ENCODE results near the gene GPX1. TPM values are rescaled to one million over a fixed set of nuclear protein-coding genes. Genes with fewer than 3 reads are reported as not detected.
A peak's percentile ranks its signal among the peaks of the same experiment; 100 is the strongest.
"Not testable (repeated sequence)": the region's sequence is repeated elsewhere in the genome, so short reads cannot be mapped to it uniquely, and the experiment has no call there.

GPX1 gene
- total RNA-seq, 1 experiment from 2014 or later, result 89.0 TPM

DNA sequence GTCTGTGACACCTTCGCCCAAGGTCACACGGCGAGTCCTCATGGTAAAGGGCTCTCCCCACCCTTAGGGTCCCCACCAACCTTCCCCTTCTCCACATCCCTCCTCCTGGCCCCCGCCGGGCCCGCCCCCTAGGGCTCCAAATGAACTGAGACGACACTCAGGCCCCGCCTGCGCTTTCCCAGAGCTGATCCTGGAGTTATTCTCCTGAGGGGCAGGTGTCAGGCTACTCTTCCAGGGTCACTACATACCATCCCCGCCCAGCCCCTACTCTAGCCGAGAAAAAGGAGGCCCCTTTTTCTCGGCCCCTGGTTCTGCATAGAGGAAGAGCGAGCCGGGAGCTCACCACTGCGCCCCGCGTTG is 18.6 kb downstream of the GPX1 start:
- H3K79me2 ChIP-seq (ENCODE audit: low read length), result peaks cover 60% of the 10 kb centered on the region

DNA sequence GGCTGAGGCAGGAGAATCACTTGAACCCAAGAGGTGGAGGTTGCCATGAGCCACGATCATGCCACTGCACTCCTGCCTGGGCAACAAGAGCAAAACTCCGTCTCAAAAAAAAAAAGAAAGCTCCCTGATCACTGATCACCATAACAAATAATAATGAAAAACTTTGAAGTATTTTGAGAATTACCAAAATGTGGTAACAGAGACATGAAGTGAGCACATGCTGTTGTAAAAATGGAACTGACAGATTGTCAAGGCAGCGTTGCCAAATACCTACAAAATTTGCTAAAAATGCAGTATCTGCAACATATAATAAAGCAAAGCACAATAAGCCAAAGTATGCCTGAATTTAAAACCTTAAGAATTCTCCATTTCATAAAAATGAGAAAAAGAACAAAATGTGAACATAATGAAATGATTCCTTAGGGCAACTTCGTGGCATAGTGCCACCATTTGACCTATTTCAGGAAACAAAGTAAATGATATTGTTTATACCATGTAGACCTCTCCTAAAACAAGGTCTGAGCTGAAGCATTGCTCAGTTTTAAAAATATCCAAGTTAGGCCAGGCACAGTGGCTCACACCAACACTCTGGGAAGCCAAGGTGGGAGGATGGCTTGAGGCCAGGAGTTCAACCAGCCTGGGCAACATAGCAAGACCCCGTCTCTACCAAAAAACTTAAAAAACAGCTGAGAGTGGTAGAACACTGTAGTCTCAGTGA is 24.1 kb downstream of the GPX1 start:
- Histone ChIP-seq H3K36me3 (ENCODE audit: insufficient read depth, low read length) (peaks cover 24% of the 10 kb centered on the region), H3K27me3 (ENCODE audit: low read length) (no peaks in the 10 kb centered on the region), H3K9me2 (replicated peaks; ENCODE audit: insufficient read depth, low read length) (no peaks in the 10 kb centered on the region), H3K9me3 (ENCODE audit: low read length) (no peaks in the 10 kb centered on the region), H2AFZ (ENCODE audit: low read length) (no peak overlapping the region), H3K4me3 (ENCODE audit: low read length) (no peak overlapping the region), H3K27ac (ENCODE audit: low read length) (no peak overlapping the region), H3K79me2 (ENCODE audit: low read length) (peaks cover 51% of the 10 kb centered on the region), H3K9ac (ENCODE audit: low read length) (no peak overlapping the region), H3K4me1 (ENCODE audit: low read length) (peaks cover 6% of the 10 kb centered on the region), H4K20me1 (ENCODE audit: insufficient read depth, low read depth, low read length) (0 out of 2 replicates have a peak, but pooled peaks cover under 1% of the 10 kb centered on the region), H3K4me2 (ENCODE audit: low read depth, low read length, poor library complexity, severe bottlenecking) (no peak overlapping the region)
- DNase-seq, result no peak

More for the DNA sequence above, 18.6 kb downstream of the GPX1 start:
- Histone ChIP-seq H3K36me3 (ENCODE audit: insufficient read depth, low read length) (peaks cover 12% of the 10 kb centered on the region), H3K27ac (ENCODE audit: low read length) (peak overlapping the region; percentile 88), H4K20me1 (ENCODE audit: insufficient read depth, low read depth, low read length) (0 out of 2 replicates have a peak, but pooled peaks cover 3% of the 10 kb centered on the region), H3K9me2 (replicated peaks; ENCODE audit: insufficient read depth, low read length) (no peaks in the 10 kb centered on the region), H3K4me3 (ENCODE audit: low read length) (peak overlapping the region; percentile 89), H3K4me1 (ENCODE audit: low read length) (peaks cover 26% of the 10 kb centered on the region), H3K27me3 (ENCODE audit: low read length) (no peaks in the 10 kb centered on the region), H2AFZ (ENCODE audit: low read length) (no peak overlapping the region), H3K9ac (ENCODE audit: low read length) (peak overlapping the region; percentile 93), H3K4me2 (ENCODE audit: low read depth, low read length, poor library complexity, severe bottlenecking) (peak overlapping the region; percentile 88), H3K9me3 (ENCODE audit: low read length) (no peaks in the 10 kb centered on the region)
- no peak for DNase-seq

DNA sequence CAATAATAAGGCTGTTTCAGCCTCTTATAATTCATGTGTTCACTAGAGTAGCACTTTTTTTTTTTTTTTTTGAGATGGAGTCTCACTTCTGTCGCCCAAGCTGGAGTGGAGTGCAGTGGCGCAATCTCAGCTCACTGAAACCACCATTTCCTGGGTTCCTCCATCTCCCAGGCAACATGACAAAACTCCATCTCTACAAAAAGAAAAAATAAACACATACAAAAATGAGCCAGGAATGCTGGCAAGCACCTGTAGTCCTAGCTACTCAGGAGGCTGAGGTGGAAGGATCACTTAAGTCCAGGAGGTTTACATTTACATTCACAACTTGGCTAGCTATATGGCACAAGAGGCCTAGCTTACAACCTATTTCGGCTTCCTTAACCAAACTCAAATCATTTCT is 25.1 kb downstream of the GPX1 start:
- Histone ChIP-seq H3K4me3 (ENCODE audit: low read length) (no peak overlapping the region), H3K27me3 (ENCODE audit: low read length) (no peaks in the 10 kb centered on the region), H3K36me3 (ENCODE audit: insufficient read depth, low read length) (peaks cover 26% of the 10 kb centered on the region), H3K9me3 (ENCODE audit: low read length) (no peaks in the 10 kb centered on the region), H3K9me2 (replicated peaks; ENCODE audit: insufficient read depth, low read length) (no peaks in the 10 kb centered on the region), H3K4me1 (ENCODE audit: low read length) (no peaks in the 10 kb centered on the region), H2AFZ (ENCODE audit: low read length) (no peak overlapping the region), H3K9ac (ENCODE audit: low read length) (no peak overlapping the region), H3K79me2 (ENCODE audit: low read length) (peaks cover 42% of the 10 kb centered on the region), H3K4me2 (ENCODE audit: low read depth, low read length, poor library complexity, severe bottlenecking) (no peak overlapping the region), H4K20me1 (ENCODE audit: insufficient read depth, low read depth, low read length) (no peaks in the 10 kb centered on the region), H3K27ac (ENCODE audit: low read length) (no peak overlapping the region)
- no peak for DNase-seq

DNA sequence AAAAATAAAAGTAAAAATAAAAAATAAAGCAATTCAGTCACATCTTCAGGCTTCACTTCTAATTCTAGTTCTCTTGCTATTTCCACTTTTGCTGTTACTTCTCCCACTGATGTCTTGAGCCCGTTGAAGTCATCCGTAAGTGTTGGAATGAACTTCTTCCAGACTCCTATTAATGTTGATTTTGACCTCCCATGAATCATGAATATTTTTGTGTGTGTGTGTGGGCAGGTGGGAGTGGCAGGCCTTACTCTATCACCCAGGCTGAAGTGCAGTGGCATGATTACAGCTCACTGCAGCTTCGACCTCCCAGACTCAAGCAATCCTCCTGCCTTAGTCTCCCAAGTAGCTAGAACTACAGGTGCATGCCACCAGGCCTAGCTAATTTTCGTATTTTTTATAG is 29.0 kb downstream of the GPX1 start:
- no peaks in the 10 kb centered on the region for H3K9me2 ChIP-seq (replicated peaks; ENCODE audit: insufficient read depth, low read length)
- DNase-seq, result no peak
- peaks cover 27% of the 10 kb centered on the region for H3K36me3 ChIP-seq (ENCODE audit: insufficient read depth, low read length)
- H3K4me1 ChIP-seq (ENCODE audit: low read length), result no peaks in the 10 kb centered on the region
- no peak overlapping the region for H3K27ac ChIP-seq (ENCODE audit: low read length)
- no peaks in the 10 kb centered on the region for H4K20me1 ChIP-seq (ENCODE audit: insufficient read depth, low read depth, low read length)
- H3K9me3 ChIP-seq (ENCODE audit: low read length), result no peaks in the 10 kb centered on the region
- no peak overlapping the region for H3K4me3 ChIP-seq (ENCODE audit: low read length)
- H3K9ac ChIP-seq (ENCODE audit: low read length), result no peak overlapping the region
- H3K27me3 ChIP-seq (ENCODE audit: low read length), result no peaks in the 10 kb centered on the region
- H3K79me2 ChIP-seq (ENCODE audit: low read length), result peaks cover 19% of the 10 kb centered on the region
- no peak overlapping the region for H3K4me2 ChIP-seq (ENCODE audit: low read depth, low read length, poor library complexity, severe bottlenecking)
- no peak overlapping the region for H2AFZ ChIP-seq (ENCODE audit: low read length)

DNA sequence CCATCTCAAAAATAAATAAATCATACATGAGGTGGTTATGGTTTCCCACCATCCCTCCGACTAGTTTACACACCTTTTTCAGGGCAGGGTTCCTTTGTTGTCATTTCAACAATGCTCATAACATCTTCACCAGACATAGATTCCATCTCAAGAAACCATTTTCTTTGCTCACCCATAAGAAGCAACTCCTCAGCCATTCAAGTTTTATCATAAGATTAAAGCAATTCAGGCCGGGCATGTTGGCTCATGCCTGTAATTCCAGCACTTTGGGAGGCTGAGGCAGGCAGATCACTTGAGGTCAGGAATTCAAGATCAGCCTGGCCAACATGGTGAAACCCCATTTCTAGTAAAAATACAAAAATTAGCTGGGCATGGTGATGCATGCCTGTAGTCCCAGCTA is 29.8 kb downstream of the GPX1 start:
- H3K36me3 ChIP-seq (ENCODE audit: insufficient read depth, low read length), result peaks cover 25% of the 10 kb centered on the region
- H3K27ac ChIP-seq (ENCODE audit: low read length); H3K4me1 ChIP-seq (ENCODE audit: low read length); H3K4me3 ChIP-seq (ENCODE audit: low read length); DNase-seq; H3K9me2 ChIP-seq (replicated peaks; ENCODE audit: insufficient read depth, low read length); H2AFZ ChIP-seq (ENCODE audit: low read length); H3K27me3 ChIP-seq (ENCODE audit: low read length); H3K9ac ChIP-seq (ENCODE audit: low read length); H4K20me1 ChIP-seq (ENCODE audit: insufficient read depth, low read depth, low read length); H3K9me3 ChIP-seq (ENCODE audit: low read length); H3K4me2 ChIP-seq (ENCODE audit: low read depth, low read length, poor library complexity, severe bottlenecking): not testable (repeated sequence)
- peaks cover 19% of the 10 kb centered on the region for H3K79me2 ChIP-seq (ENCODE audit: low read length)

DNA sequence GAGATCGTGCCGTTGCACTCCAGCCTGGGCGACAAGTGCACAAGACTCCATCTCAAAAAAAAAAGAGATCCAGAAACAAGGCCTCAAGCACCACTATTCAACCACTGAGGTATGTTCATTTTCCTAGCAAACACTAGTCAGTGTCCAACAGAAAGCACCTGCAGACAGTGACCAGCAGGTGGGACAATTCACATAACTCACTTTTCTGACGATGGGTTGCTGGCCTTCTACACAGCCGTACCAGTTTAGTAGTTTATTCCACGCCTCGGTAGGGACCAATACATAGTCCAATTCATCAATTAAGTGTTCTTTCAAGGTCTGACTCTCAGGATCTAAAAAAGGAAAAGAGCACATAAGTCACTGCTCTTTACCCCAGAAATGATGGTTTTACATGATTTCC is 30.7 kb downstream of the GPX1 start:
- Histone ChIP-seq H3K79me2 (ENCODE audit: low read length) (peaks cover 16% of the 10 kb centered on the region), H3K36me3 (ENCODE audit: insufficient read depth, low read length) (peaks cover 25% of the 10 kb centered on the region), H3K9me3 (ENCODE audit: low read length) (no peaks in the 10 kb centered on the region), H2AFZ (ENCODE audit: low read length) (no peak overlapping the region), H3K9me2 (replicated peaks; ENCODE audit: insufficient read depth, low read length) (no peaks in the 10 kb centered on the region), H3K4me3 (ENCODE audit: low read length) (no peak overlapping the region), H3K9ac (ENCODE audit: low read length) (no peak overlapping the region), H3K27me3 (ENCODE audit: low read length) (no peaks in the 10 kb centered on the region), H3K27ac (ENCODE audit: low read length) (no peak overlapping the region), H4K20me1 (ENCODE audit: insufficient read depth, low read depth, low read length) (no peaks in the 10 kb centered on the region), H3K4me2 (ENCODE audit: low read depth, low read length, poor library complexity, severe bottlenecking) (no peak overlapping the region), H3K4me1 (ENCODE audit: low read length) (no peaks in the 10 kb centered on the region)
- no peak for DNase-seq

DNA sequence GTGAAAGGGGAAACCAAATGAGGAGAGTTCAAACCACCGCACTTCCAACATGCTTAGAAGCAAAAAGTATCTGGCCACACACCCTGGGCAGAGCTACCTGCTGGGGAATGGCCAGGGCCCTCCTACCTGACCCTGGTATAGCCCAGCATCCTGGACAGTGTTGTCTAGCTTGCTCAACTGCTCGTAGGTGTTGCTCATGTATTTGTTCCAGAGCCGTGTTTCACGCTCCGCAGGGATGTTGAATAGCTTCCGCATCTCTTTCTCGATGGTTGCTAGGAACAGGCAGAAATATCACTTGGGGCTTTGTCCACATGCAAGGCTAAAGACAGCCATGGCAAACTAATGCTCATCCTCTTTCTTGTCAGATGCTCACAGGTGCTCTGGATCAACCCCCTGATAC is 33.4 kb downstream of the GPX1 start:
- Histone ChIP-seq H2AFZ (ENCODE audit: low read length) (no peak overlapping the region), H3K4me1 (ENCODE audit: low read length) (no peaks in the 10 kb centered on the region), H3K36me3 (ENCODE audit: insufficient read depth, low read length) (peaks cover 36% of the 10 kb centered on the region), H3K27ac (ENCODE audit: low read length) (no peak overlapping the region), H3K4me2 (ENCODE audit: low read depth, low read length, poor library complexity, severe bottlenecking) (no peak overlapping the region), H3K9me3 (ENCODE audit: low read length) (no peaks in the 10 kb centered on the region), H3K4me3 (ENCODE audit: low read length) (no peak overlapping the region), H3K79me2 (ENCODE audit: low read length) (peaks cover 22% of the 10 kb centered on the region), H3K9me2 (replicated peaks; ENCODE audit: insufficient read depth, low read length) (no peaks in the 10 kb centered on the region), H4K20me1 (ENCODE audit: insufficient read depth, low read depth, low read length) (no peaks in the 10 kb centered on the region), H3K27me3 (ENCODE audit: low read length) (no peaks in the 10 kb centered on the region), H3K9ac (ENCODE audit: low read length) (no peak overlapping the region)
- no peak for DNase-seq

DNA sequence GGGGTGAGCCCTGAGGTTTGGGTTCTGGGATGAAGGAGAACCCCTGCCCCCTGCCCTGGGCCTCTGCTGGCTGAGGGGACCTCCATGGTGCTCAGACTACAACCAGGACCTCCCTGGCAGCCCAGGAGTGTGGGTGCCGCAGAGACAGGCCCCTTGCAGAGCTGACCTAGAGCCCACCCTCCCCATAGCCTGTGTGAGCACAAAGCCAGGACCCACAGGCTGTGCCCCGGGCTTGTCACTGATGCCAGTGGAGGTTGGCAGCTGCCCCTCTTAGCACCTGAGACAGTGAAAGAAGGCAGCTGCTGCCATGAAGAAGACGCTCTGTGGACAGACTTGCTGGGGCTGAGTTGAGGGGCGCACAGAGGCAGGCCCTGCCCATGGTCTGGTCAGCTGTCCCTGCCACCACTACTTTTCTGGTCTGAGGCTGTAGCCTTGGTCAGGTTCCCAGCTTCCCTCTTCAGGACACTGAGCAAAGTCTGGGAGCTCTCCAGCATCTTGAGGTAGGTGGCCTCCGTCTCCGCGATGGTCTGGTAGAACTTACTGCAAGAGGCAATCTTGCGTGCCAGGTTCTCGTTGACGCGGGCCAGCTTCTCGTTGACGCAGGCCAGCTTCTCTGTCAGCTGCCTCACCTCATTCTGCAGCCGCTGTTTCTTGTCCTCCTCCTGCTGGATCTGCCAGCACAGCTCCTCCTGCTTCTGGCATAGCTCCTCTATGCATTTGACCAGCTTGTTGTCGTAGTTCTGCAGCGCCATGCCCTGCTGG is 41.3 kb downstream of the GPX1 start:
- no peaks in the 10 kb centered on the region for H3K9me3 ChIP-seq (ENCODE audit: low read length)
- no peaks in the 10 kb centered on the region for H4K20me1 ChIP-seq (ENCODE audit: insufficient read depth, low read depth, low read length)
- H3K9ac ChIP-seq (ENCODE audit: low read length), result no peak overlapping the region
- H3K4me2 ChIP-seq (ENCODE audit: low read depth, low read length, poor library complexity, severe bottlenecking), result no peak overlapping the region
- H3K36me3 ChIP-seq (ENCODE audit: insufficient read depth, low read length), result peaks cover 10% of the 10 kb centered on the region; the same call in 1 of the 2 replicates
- H3K27me3 ChIP-seq (ENCODE audit: low read length), result no peaks in the 10 kb centered on the region
- H3K4me3 ChIP-seq (ENCODE audit: low read length), result no peak overlapping the region
- H3K9me2 ChIP-seq (replicated peaks; ENCODE audit: insufficient read depth, low read length), result no peaks in the 10 kb centered on the region
- no peaks in the 10 kb centered on the region for H3K4me1 ChIP-seq (ENCODE audit: low read length)
- H2AFZ ChIP-seq (ENCODE audit: low read length), result no peak overlapping the region
- no peaks in the 10 kb centered on the region for H3K79me2 ChIP-seq (ENCODE audit: low read length)
- H3K27ac ChIP-seq (ENCODE audit: low read length), result no peak overlapping the region
- DNase-seq, result no peak

Data from Karpas-422 (cell line).